Lower leg skin (tissue), 4 donors: ENCODE results near the gene TUBA4B. TPM values are rescaled to one million over a fixed set of nuclear protein-coding genes. Genes with fewer than 3 reads are reported as not detected.
"Not testable (repeated sequence)": the region's sequence is repeated elsewhere in the genome, so short reads cannot be mapped to it uniquely, and the experiment has no call there.

ENCODE experiments used
- DNase-seq, 2 donors: peaks; one replicate each; pipeline ENCODE4 v3.0.0-alpha.2; 2019; ENCODE audit warnings: low spot score in 2 of 2
- H3K4me3 ChIP-seq: fragments of 200-600 bp; sonication (generic); 2 replicates; pipeline ENCODE4 v1.5.1; 2017; ENCODE audit warnings: mild to moderate bottlenecking, low read depth; ENCODE audit not compliant: poor library complexity, severe bottlenecking
- CTCF ChIP-seq, 3 donors: fragments of 450-650 bp; IDR thresholded peaks; one replicate each; pipeline ENCODE4 v1.5.1; 2016; ENCODE audit warnings: antibody characterized with exemption in 3 of 3, mild to moderate bottlenecking in 3 of 3, moderate library complexity in 2 of 3
- POLR2A ChIP-seq, 2 donors: fragments of 450-650 bp; IDR thresholded peaks; one replicate each; pipeline ENCODE4 v1.6.1; 2016 to 2017; ENCODE audit warnings: antibody characterized with exemption in 2 of 2, mild to moderate bottlenecking in 1 of 2, moderate library complexity in 1 of 2
- WGBS, 2 donors: methylation state at CpG; one replicate each; pipeline ENCODE4 v1.1.5; 2018; 5-methylcytosine and 5-hydroxymethylcytosine counted together
- intact Hi-C: fragments of 100-400 bp; cut with DNase I; formaldehyde crosslinking; loops from one replicate; pipeline ENCODE4 v1.15.0; 2023; ENCODE audit warnings: low total_unique reads
- microRNA counts, 2 donors: library from miRNA; unstranded; fragments of <30 nt; microRNA quantifications; one replicate each; lab custom pipeline; 2016
- microRNA-seq, 2 donors: library from miRNA; unstranded; fragments of <30 nt; microRNA quantifications; one replicate each; pipeline ENCODE4, GENCODE V29; 2016; ENCODE audit warnings: borderline replicate concordance in 2 of 2, borderline number of aligned reads in 1 of 2
- total RNA-seq, 4 donors: library from RNA; depleted of rRNA; stranded (reverse); fragments of >200 nt; gene quantifications; one replicate each; pipeline ENCODE4 v1.1.0, GENCODE V29; 2016

Gene TUBA4B
- total RNA-seq, 4 donors from 2014 or later = not detected

- WGBS, 2 donors = 80 to 88% methylated on average over 1 of the region's 1 CpG
- TF ChIP-seq CTCF (IDR thresholded peaks at IDR 0.05) (no peak), POLR2A (IDR thresholded peaks at IDR 0.05) (no peak)
- no peak for DNase-seq
- intact Hi-C loops = no loop called here
- H3K4me3 ChIP-seq = no peak overlapping the region
Observed at GRCh38 chr2:219306047-219306446, 53.0 kb downstream of the TUBA4B start.

- intact Hi-C loops = no loop called here
- H3K4me3 ChIP-seq = no peak overlapping the region
- 6% methylated on average over 36 to 43 of the region's 45 CpGs for WGBS, 2 donors
- no peak for DNase-seq
- TF ChIP-seq POLR2A (IDR thresholded peaks at IDR 0.05) (no peak), CTCF (IDR thresholded peaks at IDR 0.05) (no peak)
Observed at GRCh38 chr2:219308142-219309101, 55.4 kb downstream of the TUBA4B start.

GRCh38 chr2:219309278-219309677, 56.2 kb downstream of the TUBA4B start, which contains the start of gene PTPRN:
PTPRN (minus strand) TSS chr2:219309401; CDS start chr2:219309332, 69 bp downstream.
- intact Hi-C loops = no loop called here
- TF ChIP-seq POLR2A (IDR thresholded peaks at IDR 0.05) = no peak
- no peak for TF ChIP-seq CTCF (IDR thresholded peaks at IDR 0.05)
- DNase-seq = no peak
- no peak within 1 kb of the TSS for H3K4me3 ChIP-seq
- WGBS, 2 donors = 1 to 3% methylated on average over 8 to 35 of the region's 37 CpGs

GRCh38 chr2:219312683-219313263, 59.7 kb downstream of the TUBA4B start:
- intact Hi-C loops, DNase-seq, H3K4me3 ChIP-seq: not testable (repeated sequence)
- WGBS, 2 donors = 89 to 95% methylated on average over 38 to 47 of the region's 49 CpGs

GRCh38 chr2:219314804-219315468, 61.9 kb downstream of the TUBA4B start:
- no peak overlapping the region for H3K4me3 ChIP-seq
- 87 to 88% methylated on average over 16 of the region's 16 CpGs for WGBS, 2 donors
- intact Hi-C loops = no loop called here
- DNase-seq = no peak
- TF ChIP-seq CTCF (IDR thresholded peaks at IDR 0.05) (no peak), POLR2A (IDR thresholded peaks at IDR 0.05) (no peak)

MicroRNAs encoded within 50 kb of the gene (microRNA counts, 767-probe panel; counts per million panel counts)
- 0 to 358 counts per million in 2 donors for microRNA hsa-miR-153 (lab: Ali Mortazavi, UCI)

Small RNAs within 50 kb of the gene (microRNA-seq; reads per million reads assigned to microRNA genes)
- 0 reads per million in 2 donors for gene MIR153-1

Other genes starting within 250 kb of the TUBA4B start
- gene CFAP65, start 211.7 kb upstream of the TUBA4B start, total RNA-seq = not detected
- gene IHH, start 192.3 kb upstream of the TUBA4B start, total RNA-seq = under 1 TPM in 1 of 4 donors, not detected in 3; 0.30 TPM
- 10 to 100 TPM; 13.2 to 20.9 (median 18.4) TPM for gene NHEJ1, start 92.4 kb upstream of the TUBA4B start, total RNA-seq
- gene SLC23A3, start 83.2 kb upstream of the TUBA4B start, total RNA-seq = 1 to 10 TPM in 2 of 4 donors, under 1 TPM in 2; 0.10 to 4.4 (median 1.0) TPM
- gene CNPPD1, start 76.3 kb upstream of the TUBA4B start, total RNA-seq = 10 to 100 TPM; 48.0 to 76.7 (median 66.9) TPM
- gene RETREG2, start 75.0 kb upstream of the TUBA4B start, total RNA-seq = 100 to 1,000 TPM in 2 of 4 donors, 10 to 100 TPM in 2; 88.7 to 110 (median 98.3) TPM
- gene ZFAND2B, start 46.5 kb upstream of the TUBA4B start, total RNA-seq = 10 to 100 TPM; 63.0 to 76.4 (median 63.3) TPM
- gene ABCB6, start 34.3 kb upstream of the TUBA4B start, total RNA-seq = 10 to 100 TPM; 16.9 to 33.1 (median 18.6) TPM
- 10 to 100 TPM; 57.6 to 92.8 (median 61.9) TPM for gene ATG9A, start 23.6 kb upstream of the TUBA4B start, total RNA-seq
- 10 to 100 TPM; 45.9 to 97.6 (median 52.5) TPM for gene ANKZF1, start 23.4 kb upstream of the TUBA4B start, total RNA-seq
- 1 to 10 TPM; 1.6 to 7.7 (median 3.9) TPM for gene GLB1L, start 7.8 kb upstream of the TUBA4B start, total RNA-seq
- 10 to 100 TPM; 12.9 to 26.4 (median 13.8) TPM for gene STK16, start 7.8 kb upstream of the TUBA4B start, total RNA-seq
- gene TUBA4A, start 675 bp downstream of the TUBA4B start, total RNA-seq = 100 to 1,000 TPM; 181 to 522 (median 240) TPM
- 100 to 1,000 TPM; 125 to 152 (median 140) TPM for gene DNAJB2, start 26.1 kb downstream of the TUBA4B start, total RNA-seq
- gene PTPRN, start 56.2 kb downstream of the TUBA4B start, total RNA-seq = under 1 TPM in 1 of 4 donors, not detected in 3; 0.23 TPM
- gene RESP18, start 79.5 kb downstream of the TUBA4B start, total RNA-seq = not detected
- 10 to 100 TPM; 52.7 to 64.0 (median 57.6) TPM for gene DNPEP, start 134.7 kb downstream of the TUBA4B start, total RNA-seq
- 100 to 1,000 TPM in 1 of 4 donors, 10 to 100 TPM in 3; 19.4 to 163 (median 37.8) TPM for gene DES, start 165.1 kb downstream of the TUBA4B start, total RNA-seq
- gene SPEG, start 181.6 kb downstream of the TUBA4B start, total RNA-seq = 10 to 100 TPM in 1 of 4 donors, 1 to 10 TPM in 3; 3.3 to 11.4 (median 5.3) TPM
- gene GMPPA, start 245.6 kb downstream of the TUBA4B start, total RNA-seq = 10 to 100 TPM in 3 of 4 donors, 1 to 10 TPM in 1; 5.4 to 29.9 (median 19.8) TPM